GM18868 (cell line): ENCODE data around the gene SORCS2.

Source experiments
- ATAC-seq: cut with Tn5 transposase; IDR thresholded peaks from one replicate; pipeline ENCODE4 v1.9.1; 2021; ENCODE audit warnings: mild to moderate bottlenecking, moderate library complexity; ENCODE audit not compliant: unreplicated experiment

Gene SORCS2

GRCh38 chr4:7422151-7422897 is 230.0 kb downstream of the SORCS2 start:
- ATAC-seq, result no peak

- ATAC-seq, result no peak
Observed at GRCh38 chr4:7422898-7423180, 230.5 kb downstream of the SORCS2 start.

GRCh38 chr4:7423391-7423790 is 231.1 kb downstream of the SORCS2 start:
- ATAC-seq, result no peak

- ATAC-seq, result no peak
Observed at GRCh38 chr4:7423801-7424552, 231.6 kb downstream of the SORCS2 start.

- no peak for ATAC-seq
Observed at GRCh38 chr4:7424553-7425111, 232.3 kb downstream of the SORCS2 start.

- no peak for ATAC-seq
Observed at GRCh38 chr4:7425124-7425523, 232.8 kb downstream of the SORCS2 start.

GRCh38 chr4:7425591-7426468 is 233.5 kb downstream of the SORCS2 start:
- ATAC-seq, result no peak

- ATAC-seq, result no peak
Observed at GRCh38 chr4:7426525-7427171, 234.3 kb downstream of the SORCS2 start.

GRCh38 chr4:7427361-7427760 is 235.0 kb downstream of the SORCS2 start:
- ATAC-seq, result no peak

GRCh38 chr4:7427831-7428260 is 235.5 kb downstream of the SORCS2 start:
- ATAC-seq, result no peak

GRCh38 chr4:7428261-7429068 is 236.1 kb downstream of the SORCS2 start:
- no peak for ATAC-seq

GRCh38 chr4:7429069-7429416 is 236.7 kb downstream of the SORCS2 start:
- no peak for ATAC-seq

- no peak for ATAC-seq
Observed at GRCh38 chr4:7429601-7430078, 237.3 kb downstream of the SORCS2 start.

- ATAC-seq, result no peak
Observed at GRCh38 chr4:7430368-7430964, 238.1 kb downstream of the SORCS2 start.

GRCh38 chr4:7430965-7431695 is 238.8 kb downstream of the SORCS2 start:
- no peak for ATAC-seq

GRCh38 chr4:7431696-7432530 is 239.6 kb downstream of the SORCS2 start:
- no peak for ATAC-seq

- no peak for ATAC-seq
Observed at GRCh38 chr4:7432531-7433375, 240.4 kb downstream of the SORCS2 start.
